Fibroblast of mammary gland (primary cell): ENCODE measurements around the gene FYN.
A peak's percentile ranks its signal among the peaks of the same experiment; 100 is the strongest.

Source experiments
- DNase-seq: peaks from one replicate; pipeline ENCODE4 v3.0.0-alpha.2; 2010; ENCODE audit warnings: low read depth
- H3K4me3 ChIP-seq: 2 replicates; pipeline ENCODE4 v1.5.1; 2011; ENCODE audit warnings: low read depth, mild to moderate bottlenecking, low read length, moderate library complexity; ENCODE audit not compliant: control insufficient read depth
- CTCF ChIP-seq: conservative IDR thresholded peaks from 2 replicates; pipeline ENCODE4 v1.5.1; 2011; ENCODE audit warnings: low read depth, low read length, inconsistent platforms; ENCODE audit not compliant: control insufficient read depth, insufficient read depth

FYN gene

GRCh38 chr6:111748231-111748647 lies 125.0 kb downstream of the FYN start:
- DNase-seq: no peak
- no peak for TF ChIP-seq CTCF
- H3K4me3 ChIP-seq: no peak overlapping the region

DNA sequence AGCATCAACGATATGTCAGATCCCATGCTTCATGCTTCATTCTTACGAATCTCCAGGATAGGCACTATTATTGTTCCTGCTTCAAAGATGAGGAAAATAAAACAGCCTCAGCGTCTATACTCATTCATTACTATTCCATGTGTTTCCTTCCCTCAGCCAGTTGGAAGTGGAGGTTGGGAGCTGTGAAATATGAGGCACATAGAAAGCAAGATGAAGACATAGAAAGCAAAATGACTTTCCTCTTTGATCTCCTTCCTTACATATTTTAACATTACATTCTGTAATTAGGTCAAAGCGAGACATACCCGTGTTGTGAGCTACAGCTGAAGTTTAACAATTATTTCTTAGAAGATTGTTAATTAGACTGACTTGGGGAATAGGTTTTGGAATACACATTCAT lies 125.4 kb downstream of the FYN start:
- no peak for DNase-seq
- no peak for TF ChIP-seq CTCF
- H3K4me3 ChIP-seq: no peak overlapping the region

DNA sequence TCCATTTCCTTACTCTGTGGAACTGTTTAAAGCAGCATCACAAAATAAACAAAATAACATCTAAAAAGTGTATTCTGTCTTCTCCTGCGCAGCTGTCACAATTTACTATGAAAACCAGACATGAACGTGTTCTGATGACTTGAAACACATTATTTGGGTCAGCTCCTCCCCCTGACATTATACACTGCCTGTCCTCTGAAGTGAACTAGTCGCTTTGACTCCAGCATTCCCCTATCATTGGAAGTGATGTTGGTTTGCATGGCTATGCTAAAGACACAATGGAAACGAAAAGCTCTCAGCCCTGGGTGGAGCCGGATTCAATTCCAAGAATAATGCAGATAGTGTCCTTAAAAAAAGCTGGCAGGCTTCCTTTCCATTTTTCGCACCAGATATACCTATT lies 125.9 kb downstream of the FYN start:
- TF ChIP-seq CTCF: no peak
- DNase-seq: no peak
- H3K4me3 ChIP-seq: no peak overlapping the region

GRCh38 chr6:111746983-111747382 lies 126.3 kb downstream of the FYN start:
- TF ChIP-seq CTCF: no peak
- no peak overlapping the region for H3K4me3 ChIP-seq
- no peak for DNase-seq

DNA sequence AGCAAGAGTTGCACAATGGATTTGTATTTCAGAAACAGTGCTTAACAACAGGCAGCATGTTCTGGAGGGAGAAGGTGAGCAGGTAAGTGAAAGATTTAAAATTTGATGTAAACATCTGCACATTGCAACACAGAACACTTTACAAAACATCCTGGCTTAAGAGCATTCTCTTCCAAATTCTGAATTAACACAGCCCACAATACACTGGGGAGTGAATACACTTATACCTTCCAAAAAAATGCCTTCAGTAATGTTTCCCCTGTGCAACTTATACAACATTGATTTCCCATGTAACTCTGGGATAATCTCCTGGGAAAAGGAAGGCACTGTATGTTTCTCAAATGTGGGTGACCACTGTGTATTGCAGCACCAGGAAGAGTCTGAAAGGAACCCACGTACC lies 127.6 kb downstream of the FYN start:
- TF ChIP-seq CTCF: no peak
- no peak overlapping the region for H3K4me3 ChIP-seq
- DNase-seq: peak; percentile 57

DNA sequence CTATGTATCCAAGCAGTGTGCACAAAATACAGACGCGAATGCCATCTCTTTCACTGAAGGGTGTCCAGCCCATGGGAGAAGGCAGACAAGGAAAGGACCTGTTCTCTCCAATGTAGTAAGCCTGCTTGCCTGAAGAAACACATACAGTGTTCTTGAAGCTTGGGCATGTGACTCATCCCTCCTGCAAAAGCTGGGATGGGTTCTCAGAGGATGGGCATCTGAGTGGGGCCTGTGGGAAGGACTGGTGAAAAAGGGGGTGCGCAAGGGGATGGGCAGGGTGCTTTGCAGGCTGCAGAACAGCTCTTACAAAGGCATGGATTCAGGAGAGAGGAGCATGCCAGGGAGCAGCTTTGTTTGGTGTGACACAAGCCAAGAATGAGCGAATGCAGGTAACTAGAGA lies 128.1 kb downstream of the FYN start:
- DNase-seq: peak; percentile 53
- no peak overlapping the region for H3K4me3 ChIP-seq
- no peak for TF ChIP-seq CTCF
